Measurements from ENCODE around the gene EIF3F. TPM values are rescaled to one million over a fixed set of nuclear protein-coding genes. Genes with fewer than 3 reads are reported as not detected.

EIF3F gene
- total RNA-seq, 4 donors from 2014 or later, result 140 to 157 (median 154) TPM

DNA sequence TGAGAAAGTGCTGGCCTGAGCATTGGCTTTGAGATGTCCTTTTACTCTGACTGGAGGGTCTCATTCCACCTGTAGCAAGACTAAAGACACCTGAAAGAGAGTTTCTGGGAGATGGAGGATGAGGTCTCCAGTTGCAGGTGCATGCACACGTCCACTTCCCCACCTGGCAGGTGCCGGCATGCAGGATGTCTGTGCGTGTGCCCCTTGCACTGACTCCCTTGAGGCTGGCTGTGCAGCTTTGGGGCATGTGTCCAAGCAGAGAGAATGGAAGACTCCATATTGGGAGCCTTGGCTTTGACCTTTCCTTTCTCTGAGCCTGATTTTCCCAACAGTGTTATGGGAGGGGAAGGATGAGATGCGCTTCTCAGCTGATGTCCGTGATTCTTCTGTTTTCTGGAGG, 49.8 kb downstream of the EIF3F start:
- no peak for ATAC-seq (ENCODE audit: low FRiP score)
- no peak for DNase-seq (ENCODE audit: low spot score)
- TF ChIP-seq CTCF (IDR thresholded peaks at IDR 0.05), result no peak

- DNase-seq (ENCODE audit: low spot score) (no peak), ATAC-seq (ENCODE audit: low FRiP score) (no peak)
- TF ChIP-seq CTCF (IDR thresholded peaks at IDR 0.05), result no peak
These were observed 51.3 kb downstream of the EIF3F start for GRCh38 chr11:8038393-8038792.

GRCh38 chr11:8038811-8039529, 51.8 kb downstream of the EIF3F start:
- no peak for TF ChIP-seq CTCF (IDR thresholded peaks at IDR 0.05)
- DNase-seq (ENCODE audit: low spot score) (no peak), ATAC-seq (ENCODE audit: low FRiP score) (no peak)

DNA sequence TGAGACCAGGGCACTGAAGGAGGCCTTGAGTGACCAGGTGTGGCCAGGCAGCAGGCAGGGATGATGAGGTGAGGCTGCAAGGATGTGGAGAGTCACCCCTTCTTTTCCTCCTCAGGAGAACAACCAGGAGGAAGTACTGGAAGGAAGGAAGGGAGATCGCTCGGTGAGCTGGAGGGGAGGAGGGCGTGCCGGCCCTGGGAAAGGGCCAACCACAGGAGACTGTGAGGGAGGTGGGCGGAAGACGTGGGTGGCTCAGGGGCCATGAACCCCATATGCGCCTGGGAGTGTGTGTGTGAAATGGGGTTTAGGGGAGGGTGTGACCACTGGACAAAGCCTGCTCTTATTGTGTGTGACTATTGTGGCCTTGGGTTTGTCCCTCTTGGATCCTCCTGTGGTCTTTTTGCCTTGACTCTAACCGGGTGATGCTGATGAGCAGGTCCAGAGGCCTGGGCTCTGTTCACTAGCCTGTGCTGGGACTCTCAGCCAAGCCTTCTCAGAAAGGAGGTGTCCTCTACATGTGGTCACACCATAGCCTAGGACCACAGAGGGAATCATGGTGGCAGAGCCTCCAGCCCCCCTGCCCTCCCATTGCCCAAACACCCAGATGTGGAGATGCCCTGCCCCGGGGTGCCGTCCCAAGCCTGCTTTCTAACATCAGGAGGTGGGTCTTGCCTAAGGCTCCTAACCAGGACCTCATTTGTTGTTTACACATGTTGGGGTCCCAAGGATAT, 52.6 kb downstream of the EIF3F start:
- ATAC-seq (ENCODE audit: low FRiP score) (no peak), DNase-seq (ENCODE audit: low spot score) (no peak)
- TF ChIP-seq CTCF (IDR thresholded peaks at IDR 0.05), result no peak

GRCh38 chr11:8040261-8040920, 53.3 kb downstream of the EIF3F start:
- DNase-seq (ENCODE audit: low spot score) (no peak), ATAC-seq (ENCODE audit: low FRiP score) (no peak)
- no peak for TF ChIP-seq CTCF (IDR thresholded peaks at IDR 0.05)

DNA sequence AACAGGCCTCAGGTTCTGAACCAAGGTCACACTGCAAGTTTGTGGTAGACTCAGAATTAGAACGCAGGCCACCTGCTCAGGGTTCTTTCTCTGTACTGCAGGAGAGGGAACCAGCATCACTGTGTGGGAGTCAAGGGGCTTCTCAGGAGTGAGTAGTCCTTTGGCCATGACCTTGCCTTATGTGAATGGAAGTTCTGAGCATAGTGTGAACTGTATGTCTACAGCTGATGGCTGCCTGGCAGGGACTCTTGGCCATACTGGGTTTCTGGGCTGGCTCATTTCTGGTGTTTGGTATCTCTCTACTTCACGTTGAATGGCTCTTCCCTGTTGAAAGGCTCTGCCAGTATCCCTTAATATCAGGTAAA, 53.8 kb downstream of the EIF3F start:
- ATAC-seq (ENCODE audit: low FRiP score), result no peak
- no peak for TF ChIP-seq CTCF (IDR thresholded peaks at IDR 0.05)
- DNase-seq (ENCODE audit: low spot score), result no peak

Data from omental fat pad (tissue), 4 donors.